Panc1 (cell line): ENCODE data around the gene C5orf63.

Experiments
- POLR2AphosphoS5 ChIP-seq: IDR thresholded peaks from 2 replicates; pipeline ENCODE4 v1.6.1; 2012; ENCODE audit warnings: mild to moderate bottlenecking, low read depth, low read length, moderate library complexity
- SIN3A ChIP-seq: IDR thresholded peaks from 2 replicates; pipeline ENCODE4 v1.6.1; 2012; ENCODE audit warnings: low read depth, mild to moderate bottlenecking, low read length, moderate library complexity, borderline replicate concordance; ENCODE audit not compliant: insufficient read depth
- TF ChIP-seq, protein P1 (sequence below): fragments of 450-650 bp; IDR thresholded peaks from 2 replicates; pipeline ENCODE4 v1.5.1; 2017; ENCODE audit warnings: mild to moderate bottlenecking

GRCh38 chr5:127024821-127025220 lies 48.5 kb downstream of the C5orf63 start:
- TF ChIP-seq, protein P1, sequence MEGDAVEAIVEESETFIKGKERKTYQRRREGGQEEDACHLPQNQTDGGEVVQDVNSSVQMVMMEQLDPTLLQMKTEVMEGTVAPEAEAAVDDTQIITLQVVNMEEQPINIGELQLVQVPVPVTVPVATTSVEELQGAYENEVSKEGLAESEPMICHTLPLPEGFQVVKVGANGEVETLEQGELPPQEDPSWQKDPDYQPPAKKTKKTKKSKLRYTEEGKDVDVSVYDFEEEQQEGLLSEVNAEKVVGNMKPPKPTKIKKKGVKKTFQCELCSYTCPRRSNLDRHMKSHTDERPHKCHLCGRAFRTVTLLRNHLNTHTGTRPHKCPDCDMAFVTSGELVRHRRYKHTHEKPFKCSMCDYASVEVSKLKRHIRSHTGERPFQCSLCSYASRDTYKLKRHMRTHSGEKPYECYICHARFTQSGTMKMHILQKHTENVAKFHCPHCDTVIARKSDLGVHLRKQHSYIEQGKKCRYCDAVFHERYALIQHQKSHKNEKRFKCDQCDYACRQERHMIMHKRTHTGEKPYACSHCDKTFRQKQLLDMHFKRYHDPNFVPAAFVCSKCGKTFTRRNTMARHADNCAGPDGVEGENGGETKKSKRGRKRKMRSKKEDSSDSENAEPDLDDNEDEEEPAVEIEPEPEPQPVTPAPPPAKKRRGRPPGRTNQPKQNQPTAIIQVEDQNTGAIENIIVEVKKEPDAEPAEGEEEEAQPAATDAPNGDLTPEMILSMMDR, result no peak
- TF ChIP-seq POLR2AphosphoS5, result no peak
- TF ChIP-seq SIN3A, result no peak
